Prostate gland (tissue), 2 donors: ENCODE data around the gene SEZ6L. TPM values are rescaled to one million over a fixed set of nuclear protein-coding genes. Genes with fewer than 3 reads are reported as not detected.

Source experiments
- DNase-seq: peaks from one replicate; pipeline ENCODE4 v3.0.0-alpha.2; 2019; ENCODE audit warnings: low spot score
- H3K27ac ChIP-seq, 2 donors: fragments of 200-600 bp; sonication (generic); 2 replicates each; pipeline ENCODE4 v1.5.1; 2017 to 2019
- H3K27me3 ChIP-seq: fragments of 200-600 bp; sonication (generic); replicated peaks from 2 replicates; pipeline ENCODE4 v1.5.1; 2019; ENCODE audit not compliant: insufficient read depth
- H3K36me3 ChIP-seq, 2 donors: fragments of 200-600 bp; sonication (generic); 1 replicate in 1 of 2; 2 replicates in 1 of 2; pipeline versions ENCODE4 v1.5.1 to v1.8.1; 2017 to 2019
- H3K4me1 ChIP-seq: fragments of 200-600 bp; sonication (generic); replicated peaks from 2 replicates; pipeline ENCODE4 v1.5.1; 2019
- H3K4me3 ChIP-seq, 2 donors: fragments of 200-600 bp; sonication (generic); 2 replicates each; pipeline ENCODE4 v1.5.1; 2017 to 2019
- H3K9me3 ChIP-seq: fragments of 200-600 bp; sonication (generic); 2 replicates; pipeline ENCODE4 v1.5.1; 2017
- CTCF ChIP-seq, 4 experiments: fragments of 200-600 bp in 2 of 4; fragments of 450-650 bp in 2 of 4; sonication (generic) in 2 of 4; IDR thresholded peaks; 1 replicate in 3 of 4; 2 replicates in 1 of 4; pipeline ENCODE4 v1.5.1; 2016 to 2019; ENCODE audit warnings: antibody characterized with exemption in 4 of 4, mild to moderate bottlenecking in 2 of 4, moderate library complexity in 2 of 4
- POLR2A ChIP-seq: fragments of 450-650 bp; IDR thresholded peaks from one replicate; pipeline ENCODE4 v1.6.1; 2016; ENCODE audit warnings: antibody characterized with exemption, mild to moderate bottlenecking
- POLR2AphosphoS5 ChIP-seq: sonication (generic); formaldehyde crosslinking; IDR thresholded peaks from one replicate; pipeline ENCODE4 v1.6.1; 2017; ENCODE audit warnings: antibody characterized with exemption
- WGBS: methylation state at CpG from one replicate; pipeline ENCODE4 v1.1.5; 2018; 5-methylcytosine and 5-hydroxymethylcytosine counted together
- intact Hi-C: fragments of 100-400 bp; cut with DNase I; formaldehyde crosslinking; loops from one replicate; pipeline ENCODE4 v1.14.2; 2022
- total RNA-seq, 2 donors: library from RNA; depleted of rRNA; stranded (reverse); fragments of >200 nt; gene quantifications; one replicate each; pipeline ENCODE4 v1.1.0, GENCODE V29; 2016

SEZ6L gene
- total RNA-seq, 2 donors from 2014 or later, result 0.45 to 0.64 TPM

- no peak for DNase-seq
- TF ChIP-seq CTCF (IDR thresholded peaks at IDR 0.05) (peak in 1 of 4 experiments; percentile 29), POLR2A (no peak)
- intact Hi-C loops, result no loop called here
- H3K4me1 ChIP-seq, result no peaks in the 10 kb centered on the region
- no peak overlapping the region for H3K27ac ChIP-seq
- WGBS, result 43% methylated on average over 5 of the region's 5 CpGs
- H3K4me3 ChIP-seq, result no peak overlapping the region
- no peaks in the 10 kb centered on the region for H3K9me3 ChIP-seq
- peaks cover 16% of the 10 kb centered on the region for H3K27me3 ChIP-seq
- no peaks in the 10 kb centered on the region for H3K36me3 ChIP-seq
Observed at GRCh38 chr22:26172389-26172990, 3.2 kb downstream of the SEZ6L start.

- DNase-seq, result no peak
- no peaks in the 10 kb centered on the region for H3K9me3 ChIP-seq
- no peak overlapping the region for H3K27ac ChIP-seq
- H3K27me3 ChIP-seq, result peaks cover 18% of the 10 kb centered on the region
- no peaks in the 10 kb centered on the region for H3K4me1 ChIP-seq
- WGBS, result 19% methylated on average over 12 of the region's 12 CpGs
- no peaks in the 10 kb centered on the region for H3K36me3 ChIP-seq
- TF ChIP-seq CTCF (IDR thresholded peaks at IDR 0.05) (no peak), POLR2A (no peak), POLR2AphosphoS5 (no peak)
- no peak overlapping the region for H3K4me3 ChIP-seq
- intact Hi-C loops, result no loop called here
Observed at GRCh38 chr22:26174280-26174679, 5.0 kb downstream of the SEZ6L start.

- DNase-seq, result no peak
- TF ChIP-seq CTCF (IDR thresholded peaks at IDR 0.05) (no peak), POLR2A (no peak), POLR2AphosphoS5 (no peak)
- WGBS, result 27% methylated on average over 3 of the region's 3 CpGs
- H3K27ac ChIP-seq, result no peak overlapping the region
- H3K9me3 ChIP-seq, result no peaks in the 10 kb centered on the region
- intact Hi-C loops, result no loop called here
- no peak overlapping the region for H3K4me3 ChIP-seq
- peaks cover under 1% of the 10 kb centered on the region for H3K27me3 ChIP-seq
- H3K4me1 ChIP-seq, result no peaks in the 10 kb centered on the region
- H3K36me3 ChIP-seq, result no peaks in the 10 kb centered on the region
Observed at GRCh38 chr22:26182723-26183122, 13.5 kb downstream of the SEZ6L start.

GRCh38 chr22:26185190-26185589 is 15.9 kb downstream of the SEZ6L start:
- H3K4me1 ChIP-seq, result no peaks in the 10 kb centered on the region
- no peaks in the 10 kb centered on the region for H3K27me3 ChIP-seq
- TF ChIP-seq POLR2A, result no peak
- WGBS, result 90% methylated on average over 2 of the region's 2 CpGs
- H3K4me3 ChIP-seq, result no peak overlapping the region
- no peaks in the 10 kb centered on the region for H3K9me3 ChIP-seq
- H3K36me3 ChIP-seq, result no peaks in the 10 kb centered on the region
- DNase-seq, result no peak
- no peak overlapping the region for H3K27ac ChIP-seq
- intact Hi-C loops, result no loop called here

GRCh38 chr22:26188341-26188740 is 19.1 kb downstream of the SEZ6L start:
- WGBS, result 75% methylated on average over 4 of the region's 4 CpGs
- intact Hi-C loops, result no loop called here
- Histone ChIP-seq H3K4me3 (no peak overlapping the region), H3K36me3 (no peaks in the 10 kb centered on the region), H3K9me3 (no peaks in the 10 kb centered on the region), H3K4me1 (no peaks in the 10 kb centered on the region), H3K27ac (no peak overlapping the region), H3K27me3 (no peaks in the 10 kb centered on the region)
- no peak for DNase-seq
- no peak for TF ChIP-seq CTCF (IDR thresholded peaks at IDR 0.05)
- no peak for TF ChIP-seq POLR2A
- TF ChIP-seq POLR2AphosphoS5, result no peak
